Caki2 (cell line): ENCODE results near the gene VANGL2. TPM values are rescaled to one million over a fixed set of nuclear protein-coding genes. Genes with fewer than 3 reads are reported as not detected.

Experiments
- DNase-seq: peaks from one replicate; pipeline ENCODE4 v3.0.0-alpha.2; 2015; ENCODE audit warnings: low read depth
- in situ Hi-C: cut with HindIII; loops from 2 replicates; pipeline ENCODE4 v1.10.0; 2016; ENCODE audit warnings: low sequenced_read_pairs, low pct_unique_long_range_greater_than_20kb, mixed read lengths
- total RNA-seq: library from RNA; depleted of rRNA; stranded (reverse); fragments of >200 nt; shearing (Covaris generic); gene quantifications from 2 replicates; pipeline ENCODE4 v1.2.3, GENCODE V29; 2014; ENCODE audit warnings: low replicate concordance; rRNA removed

The VANGL2 gene
- total RNA-seq, result not detected in 2 replicates

- DNase-seq, result no peak
- in situ Hi-C loops, result no loop called here
Observed at GRCh38 chr1:160400223-160400645, at the start of gene VANGL2. Gene VANGL2, plus strand, starts transcription at chr1:160400564. Its CDS starts 15,274 bp downstream, at chr1:160415838.

- DNase-seq, result no peak
- in situ Hi-C loops, result no loop called here
Observed at GRCh38 chr1:160351629-160352028, 48.7 kb upstream of the VANGL2 start.

- in situ Hi-C loops, result no loop called here
- DNase-seq, result no peak
Observed at GRCh38 chr1:160352555-160352954, 47.8 kb upstream of the VANGL2 start.

GRCh38 chr1:160353223-160353622 lies 47.1 kb upstream of the VANGL2 start:
- in situ Hi-C loops, result no loop called here
- no peak for DNase-seq

- DNase-seq, result no peak
- in situ Hi-C loops, result no loop called here
Observed at GRCh38 chr1:160354388-160354985, 45.9 kb upstream of the VANGL2 start.

GRCh38 chr1:160357286-160358002 lies 42.9 kb upstream of the VANGL2 start:
- in situ Hi-C loops, result no loop called here
- no peak for DNase-seq

GRCh38 chr1:160358073-160358472 lies 42.3 kb upstream of the VANGL2 start:
- DNase-seq, result no peak
- in situ Hi-C loops, result no loop called here

- DNase-seq, result no peak
- in situ Hi-C loops, result no loop called here
Observed at GRCh38 chr1:160359559-160360226, 40.7 kb upstream of the VANGL2 start.

GRCh38 chr1:160360227-160360695 lies 40.1 kb upstream of the VANGL2 start:
- DNase-seq, result no peak
- in situ Hi-C loops, result no loop called here

GRCh38 chr1:160361199-160361598 lies 39.2 kb upstream of the VANGL2 start:
- in situ Hi-C loops, result no loop called here

GRCh38 chr1:160361814-160362167 lies 38.6 kb upstream of the VANGL2 start:
- DNase-seq, result no peak
- in situ Hi-C loops, result no loop called here

More at GRCh38 chr1:160361199-160361598, 39.2 kb upstream of the VANGL2 start:
- no peak for DNase-seq

- no peak for DNase-seq
- in situ Hi-C loops, result no loop called here
Observed at GRCh38 chr1:160362168-160362957, 38.0 kb upstream of the VANGL2 start.

- in situ Hi-C loops, result no loop called here
- DNase-seq, result no peak
Observed at GRCh38 chr1:160363010-160363409, 37.4 kb upstream of the VANGL2 start.

GRCh38 chr1:160363951-160364735 lies 36.2 kb upstream of the VANGL2 start:
- DNase-seq, result no peak
- in situ Hi-C loops, result no loop called here

GRCh38 chr1:160365325-160365724 lies 35.0 kb upstream of the VANGL2 start:
- in situ Hi-C loops, result no loop called here
- no peak for DNase-seq

GRCh38 chr1:160366731-160367515 lies 33.4 kb upstream of the VANGL2 start, which contains the start of gene NHLH1:
Gene NHLH1, plus strand, starts transcription at chr1:160367071. Its CDS starts 3,661 bp downstream, at chr1:160370732.
- DNase-seq, result no peak
- in situ Hi-C loops, result no loop called here

- in situ Hi-C loops, result no loop called here
Observed at GRCh38 chr1:160367516-160367900, 32.9 kb upstream of the VANGL2 start.

More at GRCh38 chr1:160367516-160367900, 32.9 kb upstream of the VANGL2 start:
- DNase-seq, result no peak
